ENCODE results near the gene NTN1.

DNA sequence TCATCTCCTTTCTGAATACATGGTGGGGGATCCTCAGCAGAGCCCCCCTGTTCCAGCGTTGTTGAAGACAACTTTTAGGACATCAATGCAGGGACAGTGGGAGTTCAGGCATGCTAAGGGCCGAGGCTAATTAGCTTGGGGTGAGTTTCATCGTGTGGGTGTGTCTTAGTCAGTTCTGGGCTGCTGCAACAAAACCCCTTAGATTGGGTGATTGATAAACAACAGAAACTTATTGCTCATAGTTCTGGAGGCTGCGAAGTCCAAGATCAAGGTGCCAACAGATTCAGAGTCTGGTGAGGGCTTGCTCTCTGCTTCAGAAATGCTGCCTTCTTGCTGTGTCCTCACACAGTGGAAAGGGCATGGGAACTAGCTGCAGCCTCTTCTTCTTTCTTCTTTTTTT, 214.0 kb downstream of the NTN1 start:
- no peak for TF ChIP-seq CTCF (IDR thresholded peaks at IDR 0.05; ENCODE audit: low read depth, low read length, poor library complexity, severe bottlenecking)
- TF ChIP-seq EZH2phosphoT487 (IDR thresholded peaks at IDR 0.05; ENCODE audit: borderline replicate concordance, low read length): no peak

All from DOHH2 (cell line).